Adrenal gland (tissue), 12 donors: ENCODE data around the gene NCR3LG1. TPM values are rescaled to one million over a fixed set of nuclear protein-coding genes. Genes with fewer than 3 reads are reported as not detected.

Source experiments
- DNase-seq, 7 donors: peaks; one replicate each; pipeline ENCODE4 v3.0.0-alpha.2; 2019 to 2020
- H3K27ac ChIP-seq, 5 donors: fragments of 200-600 bp; sonication (generic) in 4 of 5; 1 replicate in 3 of 5; 2 replicates in 2 of 5; pipeline versions ENCODE4 v1.5.1 to v1.8.0; 2016 to 2020; ENCODE audit warnings: mild to moderate bottlenecking in 1 of 5
- H3K27me3 ChIP-seq: fragments of 200-600 bp; 2 replicates; pipeline ENCODE4 v1.8.0; 2021
- H3K36me3 ChIP-seq, 2 donors: fragments of 200-600 bp; replicated peaks in 1 of 2; 1 replicate in 1 of 2; 2 replicates in 1 of 2; pipeline versions ENCODE4 v1.5.1 to v1.8.0; 2018 to 2022
- H3K4me1 ChIP-seq, 2 donors: fragments of 200-600 bp; replicated peaks in 1 of 2; 1 replicate in 1 of 2; 2 replicates in 1 of 2; pipeline versions ENCODE4 v1.5.1 to v1.8.0; 2018 to 2021
- H3K4me3 ChIP-seq, 4 donors: fragments of 200-600 bp; sonication (generic) in 3 of 4; one replicate each; pipeline ENCODE4 v1.5.1; 2016 to 2018
- H3K9me3 ChIP-seq, 3 donors: fragments of 200-600 bp; sonication (generic) in 1 of 3; replicated peaks in 1 of 3; 1 replicate in 2 of 3; 2 replicates in 1 of 3; pipeline versions ENCODE4 v1.5.1 to v1.8.0; 2016 to 2021
- POLR2A ChIP-seq, 2 donors: fragments of 450-650 bp; IDR thresholded peaks; one replicate each; pipeline ENCODE4 v1.6.1; 2017; ENCODE audit warnings: antibody characterized with exemption in 2 of 2, mild to moderate bottlenecking in 2 of 2, moderate library complexity in 1 of 2
- WGBS, 4 donors: extraction: QIAGEN DNeasy Blood & Tissue Kit in 2 of 4; methylation state at CpG; one replicate each; pipeline versions ENCODE4 v1.1.5 to v1.1.7; 2013 to 2017; 5-methylcytosine and 5-hydroxymethylcytosine counted together
- intact Hi-C, 2 donors: fragments of 100-400 bp; cut with DNase I; formaldehyde crosslinking; loops; one replicate each; pipeline versions ENCODE4 v1.14.1 to v1.15.0; 2022 to 2023
- polyA plus RNA-seq, 3 donors: library from polyadenylated mRNA; stranded (reverse); fragments of 200-250 nt in 2 of 3; fragments of 350-450 nt in 1 of 3; fragmentation: Illumina TruSeq in 1 of 3; extraction: RNeasy Lipid Tissue Mini Kit (QIAGEN cat#74804) in 1 of 3; gene quantifications; one replicate each; pipeline ENCODE4 v1.2.3, GENCODE V29; 2013 to 2014
- total RNA-seq, 9 donors: library from RNA; depleted of rRNA in 4 of 9; stranded (reverse); fragments of >200 nt in 4 of 9; fragments of 120-200 nt in 1 of 9; fragmentation: NEBNext Ultra II Directional in 1 of 9; extraction: Animal tissue kit (Norgen Biotek cat#: 25700) in 1 of 9; gene quantifications; one replicate each; pipeline versions ENCODE4 v1.1.0 to v1.2.4, GENCODE V29; 2013 to 2023
- TF ChIP-seq, protein P1 (sequence below), 6 experiments: fragments of 450-650 bp in 4 of 6; fragments of 200-600 bp in 2 of 6; sonication (generic) in 1 of 6; IDR thresholded peaks; 1 replicate in 5 of 6; 2 replicates in 1 of 6; pipeline versions ENCODE4 v1.5.1 to v1.8.0; 2016 to 2021; ENCODE audit warnings: antibody characterized with exemption in 6 of 6, mild to moderate bottlenecking in 2 of 6, moderate library complexity in 1 of 6
- donor health status: healthy with polysubstance abuse.
- donor health status: Bipolar disorder and iron deficiency.
- donor health status: DM: yes; HTN: yes; CAD: no.
- donor health status: DM: no; HTN: no; CAD: no.
- donor health status: DM: no; HTN: no; CAD: no.
- donor health status: DM: yes; HTN: yes; CAD: no.

Gene NCR3LG1
- total and polyA plus RNA-seq, 12 donors, result 0.13 to 10.1 (median 1.4) TPM

DNA sequence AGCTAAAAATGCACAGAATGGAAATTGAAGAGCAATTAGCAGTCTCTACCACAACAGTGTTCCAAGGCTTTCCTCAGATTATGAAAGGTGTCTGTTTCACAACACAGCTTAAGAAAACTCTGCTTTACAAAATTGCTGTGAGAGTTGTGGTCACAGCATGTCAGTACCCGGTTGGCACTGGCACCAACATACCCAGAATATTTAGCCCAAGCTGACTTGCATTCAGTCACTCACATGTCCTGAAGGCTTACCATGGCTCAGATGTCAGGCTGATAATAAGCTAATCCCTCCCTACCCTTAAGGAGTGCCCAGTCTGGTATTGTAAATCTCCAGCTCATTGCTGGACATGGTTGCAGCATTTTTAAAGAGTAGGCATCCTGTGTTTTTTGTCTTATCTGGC, 14.9 kb downstream of the NCR3LG1 start:
- Histone ChIP-seq H3K27ac (no peak overlapping the region), H3K4me3 (no peak overlapping the region), H3K36me3 (no peaks in the 10 kb centered on the region), H3K9me3 (peaks cover 0 to 26% (median 9%) of the 10 kb centered on the region in 3 donors), H3K4me1 (no peaks in the 10 kb centered on the region), H3K27me3 (no peaks in the 10 kb centered on the region)
- intact Hi-C loops, result no loop called here
- 80 to 100% (median 84%) methylated on average over 1 of the region's 1 CpG for WGBS, 4 donors
- TF ChIP-seq, protein P1, sequence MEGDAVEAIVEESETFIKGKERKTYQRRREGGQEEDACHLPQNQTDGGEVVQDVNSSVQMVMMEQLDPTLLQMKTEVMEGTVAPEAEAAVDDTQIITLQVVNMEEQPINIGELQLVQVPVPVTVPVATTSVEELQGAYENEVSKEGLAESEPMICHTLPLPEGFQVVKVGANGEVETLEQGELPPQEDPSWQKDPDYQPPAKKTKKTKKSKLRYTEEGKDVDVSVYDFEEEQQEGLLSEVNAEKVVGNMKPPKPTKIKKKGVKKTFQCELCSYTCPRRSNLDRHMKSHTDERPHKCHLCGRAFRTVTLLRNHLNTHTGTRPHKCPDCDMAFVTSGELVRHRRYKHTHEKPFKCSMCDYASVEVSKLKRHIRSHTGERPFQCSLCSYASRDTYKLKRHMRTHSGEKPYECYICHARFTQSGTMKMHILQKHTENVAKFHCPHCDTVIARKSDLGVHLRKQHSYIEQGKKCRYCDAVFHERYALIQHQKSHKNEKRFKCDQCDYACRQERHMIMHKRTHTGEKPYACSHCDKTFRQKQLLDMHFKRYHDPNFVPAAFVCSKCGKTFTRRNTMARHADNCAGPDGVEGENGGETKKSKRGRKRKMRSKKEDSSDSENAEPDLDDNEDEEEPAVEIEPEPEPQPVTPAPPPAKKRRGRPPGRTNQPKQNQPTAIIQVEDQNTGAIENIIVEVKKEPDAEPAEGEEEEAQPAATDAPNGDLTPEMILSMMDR (IDR thresholded peaks at IDR 0.05), result no peak
- TF ChIP-seq POLR2A (IDR thresholded peaks at IDR 0.05), result no peak
- no peak for DNase-seq

DNA sequence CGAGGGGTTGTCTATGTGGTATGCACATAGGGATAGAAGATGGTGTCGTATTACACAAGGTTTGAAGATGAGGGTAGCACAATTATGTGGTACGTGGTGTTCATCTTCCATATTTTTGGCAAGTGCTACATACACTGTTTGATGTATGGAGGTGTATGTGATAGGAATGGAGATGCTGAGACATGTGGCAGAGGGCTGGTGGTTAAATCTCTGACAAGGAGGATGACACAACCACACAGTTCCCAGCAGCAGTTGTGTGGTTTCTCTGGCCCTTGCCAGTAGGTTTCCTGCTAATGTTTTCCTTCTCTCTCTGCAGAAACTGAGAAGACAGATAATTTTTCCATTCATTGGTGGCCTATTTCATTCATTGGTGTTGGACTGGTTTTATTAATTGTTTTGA, 17.0 kb downstream of the NCR3LG1 start:
- TF ChIP-seq POLR2A (IDR thresholded peaks at IDR 0.05), result no peak
- TF ChIP-seq, protein P1 (IDR thresholded peaks at IDR 0.05), result no peak
- Histone ChIP-seq H3K27ac (no peak overlapping the region), H3K4me1 (no peaks in the 10 kb centered on the region), H3K36me3 (no peaks in the 10 kb centered on the region), H3K27me3 (no peaks in the 10 kb centered on the region), H3K4me3 (no peak overlapping the region), H3K9me3 (peaks cover 0 to 45% (median 9%) of the 10 kb centered on the region in 3 donors)
- no peak for DNase-seq
- WGBS, 4 donors, result 90 to 94% (median 93%) methylated on average over 3 of the region's 3 CpGs
- intact Hi-C loops, result no loop called here

DNA sequence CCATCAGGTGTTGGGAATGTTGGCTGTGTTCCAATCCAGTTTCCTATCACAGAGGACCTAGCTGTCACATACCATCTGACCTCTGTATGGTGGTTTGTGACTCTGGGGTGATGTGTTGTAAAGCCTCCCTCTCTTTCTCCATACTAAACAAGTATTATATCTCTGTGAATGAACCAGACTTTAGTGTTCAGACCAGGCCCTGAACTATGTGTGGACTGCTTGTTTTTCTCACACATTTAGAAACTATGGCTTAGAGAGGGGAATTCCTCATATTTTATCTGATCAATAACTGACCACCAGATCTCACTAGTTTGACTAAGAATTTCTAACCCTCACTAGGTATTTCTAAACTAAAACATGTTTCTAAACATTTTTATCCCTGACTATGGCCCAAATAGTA, 17.5 kb downstream of the NCR3LG1 start:
- Histone ChIP-seq H3K4me1 (no peaks in the 10 kb centered on the region), H3K27me3 (no peaks in the 10 kb centered on the region), H3K9me3 (peaks cover 0 to 50% (median 9%) of the 10 kb centered on the region in 3 donors), H3K27ac (no peak overlapping the region), H3K36me3 (no peaks in the 10 kb centered on the region), H3K4me3 (no peak overlapping the region)
- no peak for TF ChIP-seq POLR2A (IDR thresholded peaks at IDR 0.05)
- TF ChIP-seq, protein P1 (IDR thresholded peaks at IDR 0.05), result no peak
- intact Hi-C loops, result no loop called here
- DNase-seq, result no peak

GRCh38 chr11:17369684-17370243, 18.2 kb downstream of the NCR3LG1 start:
- no peaks in the 10 kb centered on the region for H3K36me3 ChIP-seq
- 82 to 91% (median 89%) methylated on average over 2 of the region's 2 CpGs for WGBS, 4 donors
- H3K4me3 ChIP-seq, result no peak overlapping the region
- no peaks in the 10 kb centered on the region for H3K4me1 ChIP-seq
- H3K27me3 ChIP-seq, result no peaks in the 10 kb centered on the region
- TF ChIP-seq POLR2A (IDR thresholded peaks at IDR 0.05), result no peak
- TF ChIP-seq, protein P1 (IDR thresholded peaks at IDR 0.05), result no peak
- intact Hi-C loops, result no loop called here
- no peak overlapping the region for H3K27ac ChIP-seq
- H3K9me3 ChIP-seq, result peaks cover 0 to 52% (median 9%) of the 10 kb centered on the region in 3 donors
- no peak for DNase-seq
